ENCODE measurements around the gene PLXNC1. TPM values are rescaled to one million over a fixed set of nuclear protein-coding genes. Genes with fewer than 3 reads are reported as not detected.

The PLXNC1 gene
- total and polyA plus RNA-seq, 2 donors (not counting 1 experiment from before 2014, with no cell fraction given): 9.7 to 33.6 TPM

DNA sequence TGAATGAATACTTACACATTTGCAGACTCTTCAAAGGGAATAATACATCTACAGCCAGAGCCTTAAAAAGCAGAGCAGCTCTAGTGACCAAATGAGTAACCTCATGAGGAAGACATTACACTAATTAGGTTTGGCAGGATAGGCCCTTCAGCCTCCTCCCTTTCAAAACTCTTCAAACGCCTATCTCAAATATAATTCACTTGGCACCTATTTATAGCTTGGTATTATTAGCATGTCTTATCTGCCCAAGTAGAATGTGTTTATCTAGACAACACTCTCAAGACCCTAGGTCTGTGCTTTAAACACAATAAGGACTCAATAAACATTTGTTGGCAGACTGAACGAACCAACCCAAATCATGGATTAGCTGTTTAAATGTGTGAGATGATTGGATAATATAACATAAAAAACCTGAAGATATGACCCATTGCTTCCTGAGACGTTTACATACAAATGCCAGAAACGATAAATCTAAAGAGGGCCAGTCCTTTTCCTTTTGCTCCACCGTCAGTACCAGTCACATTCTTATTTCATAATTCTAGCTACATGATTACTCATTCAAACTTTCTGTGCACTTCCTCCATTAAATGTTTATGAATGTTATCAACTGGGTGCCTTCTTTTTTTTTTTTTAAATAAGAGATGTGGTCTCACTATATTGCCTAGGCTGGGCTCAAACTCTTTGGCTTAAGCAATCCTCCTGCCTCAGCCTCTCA lies 188.0 kb downstream of the PLXNC1 start:
- intact Hi-C loops (cut with micrococcal nuclease): no loop called here
- no peak overlapping the region for H3K9ac ChIP-seq (ENCODE audit: low read length)
- peaks cover 4% of the 10 kb centered on the region for H3K4me1 Mint-ChIP-seq
- no peak for DNase-seq
- H3K27me3 Mint-ChIP-seq: no peaks in the 10 kb centered on the region
- H3K4me1 ChIP-seq (ENCODE audit: control insufficient read depth in 2 of 2, insufficient read depth in 2 of 2, low read length in 2 of 2): no peaks in the 10 kb centered on the region
- no peak overlapping the region for H3K27ac Mint-ChIP-seq
- ChIA-PET POLR2A (no interaction called here), CTCF (interaction anchor here (0.6 kb wide), 1 partner anchor 33 kb away, joined by 3 read pairs; no protein-coding TSS in a partner anchor)
- no peak overlapping the region for H3K4me3 ChIP-seq (ENCODE audit: control extremely low read depth in 1 of 5, extremely low read depth in 1 of 5, insufficient read depth in 1 of 5, low read depth in 2 of 5, low read length in 4 of 5)
- no peaks in the 10 kb centered on the region for H4K20me1 ChIP-seq (ENCODE audit: control insufficient read depth, insufficient read depth, low read length, poor library complexity, severe bottlenecking)
- H3K27ac ChIP-seq (ENCODE audit: low read length in 2 of 2): no peak overlapping the region
- H3K36me3 ChIP-seq (replicated peaks in 1 of 2; ENCODE audit: control extremely low read depth in 1 of 2, control insufficient read depth in 1 of 2, extremely low read depth in 1 of 2, insufficient read depth in 2 of 2, low read length in 1 of 2): no peaks in the 10 kb centered on the region
- no peak overlapping the region for H3K4me3 Mint-ChIP-seq
- no peaks in the 10 kb centered on the region for H3K79me2 ChIP-seq (ENCODE audit: control insufficient read depth, insufficient read depth, low read length)
- no peak overlapping the region for H2AFZ ChIP-seq (ENCODE audit: insufficient read depth, low read depth, low read length, poor library complexity, severe bottlenecking)
- H3K9me3 ChIP-seq (ENCODE audit: control extremely low read depth in 1 of 3, control insufficient read depth in 2 of 3, insufficient read depth in 1 of 3, low read length in 2 of 3): no peaks in the 10 kb centered on the region
- no peaks in the 10 kb centered on the region for H3K9me3 Mint-ChIP-seq (ENCODE audit: insufficient read depth)
- no peak overlapping the region for H3K4me2 ChIP-seq (replicated peaks; ENCODE audit: low read depth, low read length, poor library complexity, severe bottlenecking)
- TF ChIP-seq CTCF (IDR thresholded peaks at IDR 0.05) (no peak), EZH2 (IDR thresholded peaks at IDR 0.05; ENCODE audit: borderline replicate concordance, insufficient read depth, low read depth, low read length, poor library complexity, severe bottlenecking) (no peak)
- no peaks in the 10 kb centered on the region for H3K27me3 ChIP-seq (replicated peaks in 1 of 4; ENCODE audit: control extremely low read depth in 1 of 4, control insufficient read depth in 3 of 4, insufficient read depth in 4 of 4, low read length in 3 of 4)
- WGBS (ENCODE audit: insufficient coverage): no CpG with 5 or more reads among the region's 5 CpGs
- ATAC-seq (ENCODE audit: low read depth): no peak

DNA sequence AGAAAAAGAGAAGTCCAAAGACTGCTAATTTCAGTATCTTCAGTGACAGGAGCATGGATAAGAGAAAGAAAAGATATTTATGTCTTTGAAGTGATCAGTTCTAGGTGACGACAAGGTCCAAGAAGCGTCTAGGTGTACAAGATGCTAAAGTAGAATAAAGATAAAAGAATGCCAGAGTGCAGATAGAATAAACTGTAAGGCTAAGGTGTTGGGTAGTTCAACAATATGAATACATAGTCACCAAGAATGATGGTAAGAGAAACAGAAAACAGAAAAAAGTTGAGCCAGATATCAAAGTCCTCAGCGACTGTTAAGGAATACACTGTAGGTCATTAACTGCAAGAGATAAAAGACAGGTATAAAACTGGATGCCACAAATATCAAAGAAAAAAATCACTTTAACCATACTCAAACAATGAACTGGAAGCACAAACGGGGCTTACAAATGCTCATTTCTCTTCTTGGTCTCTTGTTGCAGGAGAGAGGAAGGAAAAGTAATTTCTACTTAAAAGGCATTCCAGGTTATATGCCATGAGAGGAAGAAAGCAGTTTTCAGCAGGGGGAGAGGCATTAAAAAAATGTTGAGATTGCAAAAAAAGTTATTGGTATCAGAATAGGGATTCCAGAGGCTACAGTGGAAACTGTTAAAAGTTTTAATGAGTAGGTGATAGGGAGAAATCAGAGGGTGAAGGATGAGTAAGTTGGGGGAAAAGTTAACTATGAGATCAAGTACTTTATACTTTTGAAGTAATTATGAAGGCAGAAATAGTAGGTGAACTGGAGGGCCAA lies 189.8 kb downstream of the PLXNC1 start:
- Histone ChIP-seq H3K27ac (ENCODE audit: low read length in 2 of 2) (no peak overlapping the region), H3K79me2 (ENCODE audit: control insufficient read depth, insufficient read depth, low read length) (no peaks in the 10 kb centered on the region), H3K27me3 (replicated peaks in 1 of 4; ENCODE audit: control extremely low read depth in 1 of 4, control insufficient read depth in 3 of 4, insufficient read depth in 4 of 4, low read length in 3 of 4) (no peaks in the 10 kb centered on the region), H2AFZ (ENCODE audit: insufficient read depth, low read depth, low read length, poor library complexity, severe bottlenecking) (no peak overlapping the region), H3K4me1 (ENCODE audit: control insufficient read depth in 2 of 2, insufficient read depth in 2 of 2, low read length in 2 of 2) (peaks cover 0 to 6% of the 10 kb centered on the region in 2 donors), H3K4me3 (ENCODE audit: control extremely low read depth in 1 of 5, extremely low read depth in 1 of 5, insufficient read depth in 1 of 5, low read depth in 2 of 5, low read length in 4 of 5) (no peak overlapping the region), H3K9ac (ENCODE audit: low read length) (no peak overlapping the region), H4K20me1 (ENCODE audit: control insufficient read depth, insufficient read depth, low read length, poor library complexity, severe bottlenecking) (no peaks in the 10 kb centered on the region), H3K4me2 (replicated peaks; ENCODE audit: low read depth, low read length, poor library complexity, severe bottlenecking) (no peak overlapping the region), H3K36me3 (replicated peaks in 1 of 2; ENCODE audit: control extremely low read depth in 1 of 2, control insufficient read depth in 1 of 2, extremely low read depth in 1 of 2, insufficient read depth in 2 of 2, low read length in 1 of 2) (no peaks in the 10 kb centered on the region), H3K9me3 (ENCODE audit: control extremely low read depth in 1 of 3, control insufficient read depth in 2 of 3, insufficient read depth in 1 of 3, low read length in 2 of 3) (no peaks in the 10 kb centered on the region)
- no CpG with 5 or more reads among the region's 4 CpGs for WGBS (ENCODE audit: insufficient coverage)
- intact Hi-C loops (cut with micrococcal nuclease): no loop called here
- ChIA-PET POLR2A (no interaction called here), CTCF (no interaction called here)
- H3K9me3 Mint-ChIP-seq (ENCODE audit: insufficient read depth): no peaks in the 10 kb centered on the region
- no peaks in the 10 kb centered on the region for H3K27me3 Mint-ChIP-seq
- H3K4me1 Mint-ChIP-seq: peaks cover 9% of the 10 kb centered on the region
- H3K27ac Mint-ChIP-seq: no peak overlapping the region
- TF ChIP-seq CTCF (IDR thresholded peaks at IDR 0.05) (no peak), EZH2 (IDR thresholded peaks at IDR 0.05; ENCODE audit: borderline replicate concordance, insufficient read depth, low read depth, low read length, poor library complexity, severe bottlenecking) (no peak)
- no peak overlapping the region for H3K4me3 Mint-ChIP-seq
- ATAC-seq (ENCODE audit: low read depth) (no peak), DNase-seq (no peak)

Measured in B cell (primary cell).